ENCODE results near the gene PPP1R13B.

The PPP1R13B gene

GRCh38 chr14:103714063-103714724 lies 133.2 kb downstream of the PPP1R13B start:
- DNase-seq (ENCODE audit: low read depth), result no peak

- no peak for DNase-seq (ENCODE audit: low read depth)
Measured at GRCh38 chr14:103713304-103714062, 133.9 kb downstream of the PPP1R13B start.

GRCh38 chr14:103712633-103713247 lies 134.6 kb downstream of the PPP1R13B start:
- DNase-seq (ENCODE audit: low read depth), result no peak

GRCh38 chr14:103711516-103712431 lies 135.6 kb downstream of the PPP1R13B start:
- DNase-seq (ENCODE audit: low read depth), result no peak

GRCh38 chr14:103710771-103711377 lies 136.5 kb downstream of the PPP1R13B start:
- no peak for DNase-seq (ENCODE audit: low read depth)

- no peak for DNase-seq (ENCODE audit: low read depth)
Measured at GRCh38 chr14:103709814-103710213, 137.6 kb downstream of the PPP1R13B start.

DNA sequence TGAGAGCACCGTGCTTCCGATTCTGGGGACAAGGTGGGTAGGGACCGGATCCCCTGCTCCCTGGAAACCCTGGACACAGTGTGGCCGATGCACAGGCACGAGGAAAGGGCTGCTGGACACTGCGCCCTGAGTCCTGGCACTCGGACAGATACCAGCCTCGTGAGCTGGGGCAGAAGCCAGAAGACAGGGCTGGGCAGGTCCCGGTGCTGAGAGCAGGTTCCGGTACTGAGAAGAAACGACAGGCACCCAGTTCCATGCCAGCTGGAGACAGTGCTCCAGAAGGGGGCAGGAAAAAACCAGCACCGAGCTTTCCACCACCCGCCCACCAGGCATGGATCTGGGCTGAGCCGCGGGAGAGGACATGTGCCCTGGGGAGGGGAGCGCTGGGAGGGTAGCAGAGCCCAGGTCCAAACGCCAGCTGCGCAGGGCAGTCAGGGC lies 138.6 kb downstream of the PPP1R13B start:
- no peak for DNase-seq (ENCODE audit: low read depth)

DNA sequence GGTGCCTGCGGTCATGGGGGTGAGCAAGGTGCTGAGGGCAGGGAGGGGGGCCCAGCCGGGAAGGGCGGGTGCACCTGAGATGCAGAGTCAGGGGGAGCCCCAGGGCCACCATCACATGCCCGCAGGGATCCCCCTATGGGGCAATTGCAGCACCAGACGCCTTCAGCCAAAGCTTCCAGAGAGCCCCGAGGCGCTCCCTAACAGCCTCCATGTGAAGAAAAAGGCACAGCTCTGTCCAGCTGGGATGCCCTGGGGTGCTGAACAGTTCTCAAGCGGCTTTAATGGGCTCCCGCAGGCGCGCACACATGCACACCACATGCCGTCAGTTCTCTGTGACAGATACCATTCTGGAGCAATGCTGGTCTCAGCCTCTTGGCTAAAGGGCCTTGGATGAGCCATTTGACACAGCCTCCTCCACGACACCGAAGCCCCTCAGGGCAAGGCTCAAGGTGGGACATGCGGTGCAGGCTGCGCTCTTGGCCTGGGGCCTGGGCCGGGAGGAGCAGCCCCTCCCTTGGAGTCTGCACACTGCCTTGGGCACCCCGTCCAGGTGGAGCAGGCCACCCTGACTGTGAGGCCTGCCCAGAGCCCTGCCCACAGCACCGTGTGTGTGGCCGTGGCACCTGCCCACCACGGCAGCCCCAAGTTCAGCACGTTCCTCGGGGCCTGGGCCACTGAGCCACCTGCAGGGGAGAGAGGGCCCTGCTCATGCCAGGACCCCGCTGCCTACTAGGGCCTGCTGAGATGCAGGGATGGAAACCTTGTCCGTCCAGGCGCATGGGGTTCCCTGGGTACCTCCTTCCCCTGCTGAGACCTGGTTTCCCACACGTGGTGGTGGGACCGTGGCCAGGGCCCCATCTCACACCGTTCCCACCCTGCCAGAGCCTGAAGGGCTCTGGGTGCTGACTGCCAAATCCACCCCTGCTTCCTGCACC lies 139.8 kb downstream of the PPP1R13B start:
- DNase-seq (ENCODE audit: low read depth), result no peak

- DNase-seq (ENCODE audit: low read depth), result no peak
Measured at GRCh38 chr14:103706551-103707328, 140.6 kb downstream of the PPP1R13B start.

- no peak for DNase-seq (ENCODE audit: low read depth)
Measured at GRCh38 chr14:103705504-103706284, 141.7 kb downstream of the PPP1R13B start.

GRCh38 chr14:103705118-103705503 lies 142.3 kb downstream of the PPP1R13B start:
- DNase-seq (ENCODE audit: low read depth), result no peak

DNA sequence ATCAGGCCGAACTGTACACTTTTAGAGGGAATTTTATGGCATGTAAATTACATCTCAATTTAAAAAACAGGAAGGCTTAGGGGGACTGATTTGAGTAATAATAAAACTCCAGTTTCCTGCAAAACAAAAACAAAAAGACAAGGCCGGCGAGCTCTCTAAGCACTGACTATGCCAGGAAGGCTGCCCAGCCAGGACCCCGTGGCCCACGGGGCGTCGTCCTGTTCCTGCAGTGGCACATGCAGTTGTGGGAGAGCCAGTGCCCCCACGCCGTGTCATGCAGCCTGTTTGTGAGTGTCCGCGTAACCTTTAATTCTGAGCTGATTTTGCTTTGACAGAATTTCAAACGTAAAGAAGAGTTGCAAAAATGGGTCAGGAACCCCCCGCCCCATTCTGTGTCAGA lies 142.7 kb downstream of the PPP1R13B start:
- DNase-seq (ENCODE audit: low read depth), result no peak

DNA sequence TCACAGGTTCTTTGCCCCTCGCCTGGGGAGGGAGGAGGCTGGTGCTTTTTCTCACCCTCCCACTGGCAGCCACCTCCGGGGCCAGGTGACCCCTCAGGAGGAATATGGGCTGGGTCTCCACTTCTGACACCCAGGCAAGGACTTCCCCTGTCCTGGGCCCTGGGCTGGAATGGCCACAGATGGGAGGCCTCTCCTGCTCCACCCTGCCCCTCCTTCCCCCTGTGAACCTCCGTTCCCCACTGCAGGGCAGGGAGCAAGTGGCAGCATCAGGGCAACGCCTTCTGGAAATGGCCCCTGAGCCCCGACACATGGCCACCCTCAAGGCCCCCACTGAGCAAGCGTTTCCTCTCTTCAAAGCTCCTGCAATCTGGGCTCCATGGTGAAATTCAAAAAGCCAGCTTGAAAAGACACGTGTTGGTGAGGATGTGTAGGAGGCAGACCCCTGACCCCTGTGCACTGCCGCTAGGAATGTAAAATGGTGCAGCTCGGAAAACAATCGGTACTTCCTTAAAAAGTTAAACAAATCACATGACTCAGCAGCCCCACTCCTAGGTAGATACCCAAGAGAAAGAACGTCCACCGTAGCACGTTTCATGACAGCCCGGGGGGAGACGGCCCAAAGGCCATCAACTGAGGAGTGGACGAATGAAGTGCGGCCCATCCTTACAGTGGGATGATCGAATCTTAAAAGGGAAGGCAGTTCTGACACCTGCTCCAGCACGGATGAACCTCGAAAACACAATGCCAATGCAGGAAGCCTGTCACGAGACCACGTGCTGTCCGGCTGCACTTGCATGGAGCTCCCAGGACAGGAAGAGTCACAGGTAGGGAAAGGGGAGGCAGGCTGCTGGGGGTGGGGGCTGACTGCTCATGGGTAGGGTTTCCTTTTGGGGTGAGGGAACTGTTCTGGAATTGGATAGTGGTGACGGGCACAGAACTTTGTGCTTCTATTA lies 143.7 kb downstream of the PPP1R13B start:
- no peak for DNase-seq (ENCODE audit: low read depth)

- DNase-seq (ENCODE audit: low read depth), result no peak
Measured at GRCh38 chr14:103702497-103703432, 144.6 kb downstream of the PPP1R13B start.

GRCh38 chr14:103702095-103702494 lies 145.3 kb downstream of the PPP1R13B start:
- DNase-seq (ENCODE audit: low read depth), result no peak

DNA sequence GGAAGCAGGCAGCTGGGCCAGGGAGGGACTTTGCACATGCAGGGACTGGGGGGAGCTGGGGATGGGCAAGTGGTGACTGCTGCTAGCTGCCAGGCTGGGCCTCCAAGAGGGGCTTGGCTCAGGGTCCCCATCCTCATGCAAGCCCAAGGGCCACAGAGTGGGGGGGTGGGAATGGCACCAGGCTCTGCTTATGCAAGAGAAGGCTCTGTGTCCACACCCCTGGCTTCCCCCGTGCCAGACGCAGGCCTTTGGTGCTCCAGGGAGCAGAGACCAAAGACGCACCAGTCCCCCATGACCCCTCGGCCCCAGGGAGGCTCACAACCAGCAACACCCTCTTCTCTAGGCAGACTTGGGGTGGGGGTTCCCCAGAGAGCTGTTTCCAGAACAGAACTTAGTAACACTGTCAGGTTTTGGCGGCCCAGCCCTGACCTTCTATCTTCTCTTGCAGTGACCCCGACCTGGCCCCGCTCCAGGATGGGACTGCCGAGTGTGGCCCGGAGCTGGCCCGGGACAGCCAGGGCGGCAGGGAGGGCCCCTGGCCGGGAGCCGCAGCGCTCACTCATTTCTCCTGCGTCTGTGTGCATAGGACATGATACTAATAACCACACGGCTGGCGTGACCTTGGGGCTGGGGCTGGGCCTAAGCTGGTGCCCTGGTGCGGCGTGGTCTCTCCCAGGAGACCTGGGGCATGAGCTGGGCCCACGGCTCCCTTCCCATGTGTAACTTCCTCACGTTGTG lies 146.5 kb downstream of the PPP1R13B start:
- DNase-seq (ENCODE audit: low read depth), result no peak
